GM12872 (cell line): ENCODE results near the gene HCST.

Experiments
- TF ChIP-seq, protein P1 (sequence below): IDR thresholded peaks from 3 replicates; pipeline ENCODE4 v1.5.1; 2011; ENCODE audit warnings: low read depth, mild to moderate bottlenecking, low read length, moderate library complexity; ENCODE audit not compliant: insufficient read depth

Gene HCST

DNA sequence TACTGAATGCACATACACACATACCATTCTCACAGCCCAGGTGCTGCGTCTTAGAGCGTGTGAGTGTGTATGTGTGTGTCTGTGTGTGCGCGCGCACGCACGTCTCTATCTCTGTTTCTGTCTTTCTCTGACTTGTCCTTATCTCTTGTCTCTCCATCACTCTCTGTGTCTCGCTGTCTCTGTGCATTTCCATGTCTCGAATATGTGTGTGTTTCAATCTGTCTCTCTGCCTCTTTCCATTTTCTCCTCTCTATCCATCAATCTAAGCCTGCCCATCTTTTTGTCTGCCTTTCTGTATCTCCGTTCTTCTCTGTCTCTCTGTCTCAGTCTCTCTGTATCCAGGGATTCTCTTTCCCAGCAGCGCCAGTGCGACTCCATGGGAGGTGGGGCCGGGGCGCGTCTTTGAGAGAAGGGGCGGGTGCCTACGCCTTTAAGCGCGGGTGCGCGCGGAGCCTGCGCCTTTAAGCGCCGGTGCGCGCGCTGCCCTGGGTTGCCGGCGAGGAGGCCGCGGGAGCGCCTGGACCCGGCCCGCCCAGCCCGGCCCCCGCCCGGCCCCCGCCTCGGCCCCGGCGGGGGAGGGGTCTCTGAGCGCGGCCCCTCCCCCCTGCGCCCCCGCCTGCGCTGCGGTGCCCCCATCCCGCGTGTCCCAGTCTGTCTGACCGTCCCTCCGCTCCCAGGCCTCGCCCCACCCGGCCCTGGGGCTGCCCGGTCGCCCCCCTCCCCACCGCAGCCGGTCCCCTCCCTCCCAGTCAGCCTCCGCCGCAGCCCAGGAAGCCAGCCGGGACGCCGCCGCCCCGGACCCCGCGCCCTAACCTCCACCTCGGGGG is 33.8 kb downstream of the HCST start, which contains the start of gene LRFN3:
Gene LRFN3, plus strand, starts transcription at position 464 of the 827 bp plus-strand sequence. CDS start 3,052 bp downstream, outside the sequence.
- TF ChIP-seq, protein P1, sequence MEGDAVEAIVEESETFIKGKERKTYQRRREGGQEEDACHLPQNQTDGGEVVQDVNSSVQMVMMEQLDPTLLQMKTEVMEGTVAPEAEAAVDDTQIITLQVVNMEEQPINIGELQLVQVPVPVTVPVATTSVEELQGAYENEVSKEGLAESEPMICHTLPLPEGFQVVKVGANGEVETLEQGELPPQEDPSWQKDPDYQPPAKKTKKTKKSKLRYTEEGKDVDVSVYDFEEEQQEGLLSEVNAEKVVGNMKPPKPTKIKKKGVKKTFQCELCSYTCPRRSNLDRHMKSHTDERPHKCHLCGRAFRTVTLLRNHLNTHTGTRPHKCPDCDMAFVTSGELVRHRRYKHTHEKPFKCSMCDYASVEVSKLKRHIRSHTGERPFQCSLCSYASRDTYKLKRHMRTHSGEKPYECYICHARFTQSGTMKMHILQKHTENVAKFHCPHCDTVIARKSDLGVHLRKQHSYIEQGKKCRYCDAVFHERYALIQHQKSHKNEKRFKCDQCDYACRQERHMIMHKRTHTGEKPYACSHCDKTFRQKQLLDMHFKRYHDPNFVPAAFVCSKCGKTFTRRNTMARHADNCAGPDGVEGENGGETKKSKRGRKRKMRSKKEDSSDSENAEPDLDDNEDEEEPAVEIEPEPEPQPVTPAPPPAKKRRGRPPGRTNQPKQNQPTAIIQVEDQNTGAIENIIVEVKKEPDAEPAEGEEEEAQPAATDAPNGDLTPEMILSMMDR, result no peak

DNA sequence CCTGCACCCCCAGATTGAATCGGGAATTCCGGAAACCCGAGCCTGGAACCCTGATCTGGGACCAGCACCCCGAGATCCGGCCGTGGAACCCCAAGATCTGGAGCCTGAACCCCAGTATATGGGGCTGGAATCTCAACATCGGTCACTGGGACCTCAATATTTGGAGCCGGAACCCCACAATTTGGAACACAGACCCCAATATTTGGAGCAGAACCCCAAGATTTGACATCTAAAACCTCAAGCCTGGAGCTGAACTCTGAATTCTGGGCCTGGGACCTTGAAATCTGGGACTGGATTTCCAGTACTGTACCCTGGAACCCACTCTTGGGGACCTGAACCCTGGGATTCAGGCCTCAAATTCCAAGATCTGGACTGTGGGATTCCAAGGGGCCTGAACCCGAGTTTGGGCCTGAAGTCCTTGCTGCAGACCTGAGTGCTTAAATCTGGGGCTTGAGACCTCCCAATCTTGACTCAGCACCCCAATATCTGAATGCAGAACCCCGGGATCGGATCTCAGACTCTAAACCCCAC is 34.5 kb downstream of the HCST start:
- TF ChIP-seq, protein P1, result no peak

DNA sequence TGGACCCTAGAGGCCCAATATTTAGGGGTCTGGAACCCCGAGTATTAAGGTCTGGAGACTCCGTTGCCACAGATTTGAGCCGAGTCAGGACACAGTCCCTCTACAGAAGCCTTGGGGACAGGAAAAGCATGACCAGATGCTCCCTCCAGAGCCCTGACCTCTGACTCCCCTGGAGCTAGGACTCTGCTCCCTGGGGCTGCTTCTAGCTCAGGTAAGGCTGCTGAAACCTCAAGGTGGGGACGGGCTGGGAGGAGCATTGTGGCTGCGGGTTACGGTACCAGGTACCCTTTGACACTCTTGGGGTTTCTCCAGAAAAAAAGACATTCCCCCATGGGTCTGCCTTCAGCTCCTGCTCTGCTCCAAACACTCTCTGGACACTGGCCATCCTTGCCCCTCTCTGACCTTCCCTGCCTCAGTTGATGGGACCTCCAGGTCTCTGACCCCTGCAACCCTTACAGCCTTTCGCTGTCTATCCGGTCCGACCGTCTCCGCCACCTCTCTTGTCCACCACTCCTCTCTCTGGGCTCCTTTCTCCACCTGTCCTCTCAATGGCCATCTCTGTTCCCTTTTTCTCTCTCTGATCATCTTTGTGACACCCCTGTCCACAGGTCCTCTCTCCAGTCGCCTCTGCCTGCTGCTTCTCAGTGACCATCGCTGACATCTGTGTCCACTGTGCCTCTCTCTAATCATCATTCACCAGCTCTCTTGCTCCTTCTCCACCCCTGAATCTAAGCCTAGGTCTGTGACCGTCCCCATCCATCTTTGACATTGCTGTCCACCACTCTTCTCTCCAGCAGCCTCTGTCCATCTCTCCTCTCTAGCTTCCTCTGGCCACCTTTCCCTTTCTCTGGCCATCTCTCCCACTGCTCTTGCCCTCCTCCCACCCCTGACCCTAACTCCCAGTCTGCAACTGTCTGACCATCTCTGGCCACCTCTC is 35.3 kb downstream of the HCST start:
- TF ChIP-seq, protein P1, result no peak

DNA sequence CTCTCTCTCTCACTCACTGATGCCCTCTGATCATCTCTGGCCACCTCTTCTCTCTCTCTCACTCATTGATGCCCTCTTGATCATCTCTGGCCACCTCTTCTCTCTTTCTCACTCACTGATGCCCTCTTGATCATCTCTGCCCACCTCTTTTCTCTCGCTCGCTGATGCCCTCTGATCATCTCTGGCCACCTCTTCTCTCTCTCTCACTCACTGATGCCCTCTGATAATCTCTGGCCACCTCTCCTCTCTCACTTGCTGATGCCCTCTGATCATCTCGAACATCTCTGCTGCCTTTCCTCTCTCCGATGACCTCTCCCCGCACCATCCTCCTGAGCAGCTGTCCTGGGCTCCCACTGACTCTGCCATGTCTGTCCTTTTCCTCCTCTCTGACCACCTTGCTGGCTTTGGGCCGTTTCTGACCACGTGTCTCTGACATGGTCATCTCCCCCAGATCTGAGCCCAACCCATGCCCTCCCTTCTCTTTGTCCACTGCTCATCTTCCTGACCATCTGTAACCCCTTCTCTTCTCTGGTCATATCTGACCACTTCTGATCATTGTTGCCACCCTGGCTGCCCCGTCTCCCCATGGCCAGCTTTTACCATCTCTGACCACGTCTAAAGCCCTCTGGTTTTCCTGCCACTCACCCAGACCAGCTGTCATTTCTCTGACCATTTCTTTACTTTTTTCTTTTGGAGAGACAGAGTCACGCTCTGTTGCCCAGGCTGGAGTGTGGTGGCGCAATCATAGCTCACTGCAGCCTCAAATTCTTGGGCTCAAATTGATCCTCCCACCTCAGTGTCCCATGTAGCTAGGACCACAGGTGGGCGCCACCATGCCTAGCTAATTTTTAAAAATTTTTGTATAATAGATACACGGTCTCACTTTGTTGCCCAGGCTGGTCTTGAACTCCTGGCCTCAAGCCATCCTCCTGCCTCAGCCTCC is 36.2 kb downstream of the HCST start:
- TF ChIP-seq, protein P1, result no peak

DNA sequence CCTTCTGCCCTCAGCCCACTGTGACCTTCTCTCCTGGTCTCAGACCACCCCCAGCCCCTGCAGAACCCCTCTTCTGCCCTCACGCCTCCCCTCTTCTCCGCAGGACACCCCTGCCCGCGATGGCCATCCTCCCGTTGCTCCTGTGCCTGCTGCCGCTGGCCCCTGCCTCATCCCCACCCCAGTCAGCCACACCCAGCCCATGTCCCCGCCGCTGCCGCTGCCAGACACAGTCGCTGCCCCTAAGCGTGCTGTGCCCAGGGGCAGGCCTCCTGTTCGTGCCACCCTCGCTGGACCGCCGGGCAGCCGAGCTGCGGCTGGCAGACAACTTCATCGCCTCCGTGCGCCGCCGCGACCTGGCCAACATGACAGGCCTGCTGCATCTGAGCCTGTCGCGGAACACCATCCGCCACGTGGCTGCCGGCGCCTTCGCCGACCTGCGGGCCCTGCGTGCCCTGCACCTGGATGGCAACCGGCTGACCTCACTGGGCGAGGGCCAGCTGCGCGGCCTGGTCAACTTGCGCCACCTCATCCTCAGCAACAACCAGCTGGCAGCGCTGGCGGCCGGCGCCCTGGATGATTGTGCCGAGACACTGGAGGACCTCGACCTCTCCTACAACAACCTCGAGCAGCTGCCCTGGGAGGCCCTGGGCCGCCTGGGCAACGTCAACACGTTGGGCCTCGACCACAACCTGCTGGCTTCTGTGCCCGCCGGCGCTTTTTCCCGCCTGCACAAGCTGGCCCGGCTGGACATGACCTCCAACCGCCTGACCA is 37.2 kb downstream of the HCST start:
- TF ChIP-seq, protein P1, result no peak

DNA sequence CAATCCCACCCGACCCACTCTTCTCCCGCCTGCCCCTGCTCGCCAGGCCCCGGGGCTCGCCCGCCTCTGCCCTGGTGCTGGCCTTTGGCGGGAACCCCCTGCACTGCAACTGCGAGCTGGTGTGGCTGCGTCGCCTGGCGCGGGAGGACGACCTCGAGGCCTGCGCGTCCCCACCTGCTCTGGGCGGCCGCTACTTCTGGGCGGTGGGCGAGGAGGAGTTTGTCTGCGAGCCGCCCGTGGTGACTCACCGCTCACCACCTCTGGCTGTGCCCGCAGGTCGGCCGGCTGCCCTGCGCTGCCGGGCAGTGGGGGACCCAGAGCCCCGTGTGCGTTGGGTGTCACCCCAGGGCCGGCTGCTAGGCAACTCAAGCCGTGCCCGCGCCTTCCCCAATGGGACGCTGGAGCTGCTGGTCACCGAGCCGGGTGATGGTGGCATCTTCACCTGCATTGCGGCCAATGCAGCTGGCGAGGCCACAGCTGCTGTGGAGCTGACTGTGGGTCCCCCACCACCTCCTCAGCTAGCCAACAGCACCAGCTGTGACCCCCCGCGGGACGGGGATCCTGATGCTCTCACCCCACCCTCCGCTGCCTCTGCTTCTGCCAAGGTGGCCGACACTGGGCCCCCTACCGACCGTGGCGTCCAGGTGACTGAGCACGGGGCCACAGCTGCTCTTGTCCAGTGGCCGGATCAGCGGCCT is 37.9 kb downstream of the HCST start:
- TF ChIP-seq, protein P1, result no peak
